GM19372 (cell line): ENCODE results near the gene NVL.
"Not testable (repeated sequence)": the region's sequence is repeated elsewhere in the genome, so short reads cannot be mapped to it uniquely, and the experiment has no call there.

Experiments
- ATAC-seq: cut with Tn5 transposase; IDR thresholded peaks from one replicate; pipeline ENCODE4 v1.9.1; 2021; ENCODE audit warnings: mild to moderate bottlenecking, low read depth, moderate library complexity; ENCODE audit not compliant: unreplicated experiment

NVL gene

GRCh38 chr1:224238212-224238611, 91.8 kb downstream of the NVL start:
- no peak for ATAC-seq

- ATAC-seq: no peak
These were observed 92.7 kb downstream of the NVL start for GRCh38 chr1:224237119-224237881.

GRCh38 chr1:224235813-224236493, 94.0 kb downstream of the NVL start:
- ATAC-seq: no peak

- ATAC-seq: no peak
These were observed 96.0 kb downstream of the NVL start for GRCh38 chr1:224234017-224234416.

- no peak for ATAC-seq
These were observed 103.0 kb downstream of the NVL start for GRCh38 chr1:224226849-224227502.

- ATAC-seq: no peak
These were observed 105.9 kb downstream of the NVL start for GRCh38 chr1:224223819-224224714.

- ATAC-seq: no peak
These were observed 110.3 kb downstream of the NVL start for GRCh38 chr1:224219612-224220059.

- no peak for ATAC-seq
These were observed 110.9 kb downstream of the NVL start for GRCh38 chr1:224219011-224219611.

GRCh38 chr1:224217655-224218623, 112.0 kb downstream of the NVL start:
- no peak for ATAC-seq

- ATAC-seq: no peak
These were observed 113.6 kb downstream of the NVL start for GRCh38 chr1:224216382-224216781.

GRCh38 chr1:224213438-224214119, 116.4 kb downstream of the NVL start:
- no peak for ATAC-seq

- ATAC-seq: no peak
These were observed 117.3 kb downstream of the NVL start for GRCh38 chr1:224212618-224213061.

- ATAC-seq: no peak
These were observed 118.6 kb downstream of the NVL start for GRCh38 chr1:224211206-224211962.

- ATAC-seq: not testable (repeated sequence)
These were observed 123.9 kb downstream of the NVL start for GRCh38 chr1:224205931-224206538.

GRCh38 chr1:224205438-224205840, 124.5 kb downstream of the NVL start:
- peak; percentile 42 for ATAC-seq

GRCh38 chr1:224203243-224204016, 126.5 kb downstream of the NVL start:
- peak; percentile 44 for ATAC-seq
